NCI-H446 (cell line): Measurements from ENCODE around the gene DNM3.
"Not testable (repeated sequence)": the region's sequence is repeated elsewhere in the genome, so short reads cannot be mapped to it uniquely, and the experiment has no call there.

Experiments used
- DNase-seq, 2 experiments: peaks; one replicate each; lab custom pipeline; 2025; lab: John Stamatoyannopoulos, UW

Gene DNM3

DNA sequence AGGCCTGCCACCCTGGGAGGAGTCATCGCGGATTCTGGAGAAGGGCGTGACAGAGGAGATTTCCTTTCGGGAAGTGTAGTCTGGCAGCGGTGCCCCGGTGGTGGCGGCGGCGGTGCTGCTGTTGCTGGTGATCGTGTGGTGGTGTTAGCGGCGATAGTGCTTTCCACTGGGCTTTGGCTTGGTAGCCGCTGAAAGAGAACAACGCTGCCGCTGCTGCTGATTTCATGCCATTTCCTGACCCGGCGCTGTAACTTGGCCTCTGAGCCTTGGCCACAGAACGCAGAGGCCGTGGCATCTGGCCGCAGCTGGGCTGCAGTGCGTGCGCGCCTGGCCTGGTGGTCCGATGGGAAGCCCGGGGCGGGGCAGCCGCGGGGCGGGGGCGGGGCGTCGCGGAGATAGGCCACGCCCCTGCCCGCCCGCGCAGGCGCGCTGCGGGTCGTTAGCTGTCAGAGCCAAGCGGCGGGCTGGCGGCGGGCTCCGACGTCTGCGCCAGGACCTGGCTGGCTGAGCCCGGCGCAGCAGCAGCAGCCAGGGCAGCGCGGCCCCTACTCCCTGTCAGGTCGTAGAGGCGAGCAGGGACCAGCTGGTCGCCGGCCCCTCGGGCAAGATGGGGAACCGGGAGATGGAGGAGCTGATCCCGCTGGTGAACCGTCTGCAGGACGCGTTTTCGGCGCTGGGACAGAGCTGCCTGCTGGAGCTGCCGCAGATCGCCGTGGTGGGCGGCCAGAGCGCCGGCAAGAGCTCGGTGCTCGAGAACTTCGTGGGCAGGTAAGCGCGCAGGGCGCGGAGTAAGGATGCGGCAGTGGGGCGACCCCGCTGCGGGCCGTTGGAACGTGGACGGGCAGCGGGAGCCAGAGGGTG lies at the start of gene DNM3:
DNM3 (plus strand) TSS at position 449 of the 861 bp plus-strand sequence; CDS start at position 608, 159 bp downstream.
- DNase-seq, result peak; percentile 63 to 92

- DNase-seq, result no peak
These were observed 48.5 kb upstream of the DNM3 start for GRCh38 chr1:171792656-171793369.

GRCh38 chr1:171793636-171794035 lies 47.7 kb upstream of the DNM3 start:
- no peak for DNase-seq

- no peak for DNase-seq
These were observed 47.2 kb upstream of the DNM3 start for GRCh38 chr1:171794085-171794484.

DNA sequence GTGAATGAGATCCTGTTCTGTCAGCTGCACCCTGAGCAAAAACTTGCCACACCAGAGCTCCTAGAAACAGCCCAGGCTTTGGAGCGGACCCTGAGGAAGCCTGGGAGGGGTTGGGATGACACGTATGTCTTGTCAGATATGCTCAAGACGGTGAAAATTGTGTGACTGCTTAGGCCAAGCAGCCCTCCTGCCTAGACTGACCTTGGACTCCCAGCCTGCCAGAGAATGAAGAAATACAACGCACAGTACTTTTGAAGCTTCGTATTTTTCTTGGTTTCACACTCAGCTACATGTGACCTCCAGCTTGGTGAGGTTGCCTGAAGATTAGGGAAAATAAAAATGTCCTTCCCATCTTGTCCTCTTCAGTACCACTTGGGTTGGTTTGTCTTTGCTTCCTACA lies 44.7 kb upstream of the DNM3 start:
- no peak for DNase-seq

DNA sequence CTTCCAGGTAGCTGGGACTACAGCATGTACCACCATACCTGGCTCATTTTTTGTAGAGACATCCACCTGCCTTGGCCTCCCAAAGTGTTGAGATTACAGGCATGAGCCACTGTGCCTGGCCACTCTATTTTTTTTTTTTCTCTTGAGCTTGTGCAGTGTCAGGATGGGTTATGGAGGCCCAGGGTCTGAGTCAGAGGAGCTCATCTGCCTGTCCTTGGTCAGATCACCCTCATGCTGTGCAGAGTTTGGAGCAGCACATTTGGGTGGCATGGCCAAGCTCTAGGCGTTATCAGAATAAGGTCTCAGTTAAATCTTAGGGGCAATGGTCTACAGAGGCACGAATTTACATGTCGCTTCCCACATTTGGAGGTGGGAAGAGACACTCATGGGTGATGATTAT lies 43.0 kb upstream of the DNM3 start:
- no peak for DNase-seq

DNA sequence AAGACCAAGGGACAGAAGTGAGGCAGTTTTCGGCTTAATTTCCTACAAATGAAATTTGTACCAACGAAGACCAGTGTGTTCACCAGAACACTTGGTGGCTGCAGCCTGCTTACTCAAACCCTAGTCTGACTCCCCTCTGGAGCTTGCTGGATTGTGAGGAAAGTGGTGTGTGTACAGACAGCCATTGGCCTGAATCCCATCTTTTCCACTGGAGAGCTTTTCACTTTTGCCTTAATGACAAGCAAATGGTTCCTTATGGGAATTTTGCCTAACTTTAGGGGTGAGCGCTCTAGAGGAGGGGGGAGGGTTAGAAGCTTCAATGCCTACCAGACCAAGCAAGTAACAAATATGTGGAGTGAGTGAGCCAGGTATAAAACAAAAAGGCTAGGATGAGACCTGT lies 42.5 kb upstream of the DNM3 start:
- DNase-seq, result no peak

DNA sequence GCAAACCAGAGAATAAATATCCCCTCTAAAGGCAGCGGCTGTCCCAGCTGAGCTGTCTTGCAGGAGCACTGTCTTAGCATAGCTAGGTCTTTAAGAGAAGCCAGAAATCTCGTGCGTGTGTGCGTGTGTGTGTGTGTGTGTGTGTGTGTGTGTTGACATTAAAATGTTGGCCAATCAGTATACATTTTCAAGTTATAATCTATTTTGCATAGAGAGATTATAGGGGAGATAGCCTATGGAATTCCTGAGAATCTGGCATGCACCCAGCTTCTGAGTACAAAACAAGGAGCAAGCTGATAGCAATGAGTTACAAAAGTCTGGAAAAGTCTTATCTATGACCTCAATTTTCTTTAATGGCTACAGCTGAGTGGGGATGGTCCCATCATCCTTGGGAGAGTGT lies 42.1 kb upstream of the DNM3 start:
- DNase-seq, result no peak

GRCh38 chr1:171799698-171800097 lies 41.6 kb upstream of the DNM3 start:
- not testable (repeated sequence) for DNase-seq

GRCh38 chr1:171800342-171800741 lies 41.0 kb upstream of the DNM3 start:
- no peak for DNase-seq

DNA sequence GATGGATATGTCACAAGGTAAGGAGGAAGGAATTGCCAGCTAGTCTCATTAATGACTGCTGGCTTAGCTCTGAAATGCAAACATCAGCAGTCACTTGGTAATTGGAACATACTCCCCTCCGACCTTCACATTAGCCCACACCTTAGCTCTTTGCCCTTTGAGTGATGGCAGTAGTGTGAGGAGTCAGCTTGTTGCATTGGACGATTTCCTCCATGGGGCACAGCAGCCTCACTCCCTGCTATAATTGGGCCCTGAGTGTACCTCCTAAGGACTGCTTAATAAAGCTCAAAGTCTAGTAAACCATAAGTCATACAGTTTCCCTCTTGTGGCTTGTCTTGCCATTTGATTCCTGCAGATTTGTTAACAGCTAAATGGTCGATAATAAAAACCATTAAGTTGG lies 40.4 kb upstream of the DNM3 start:
- DNase-seq, result no peak

DNA sequence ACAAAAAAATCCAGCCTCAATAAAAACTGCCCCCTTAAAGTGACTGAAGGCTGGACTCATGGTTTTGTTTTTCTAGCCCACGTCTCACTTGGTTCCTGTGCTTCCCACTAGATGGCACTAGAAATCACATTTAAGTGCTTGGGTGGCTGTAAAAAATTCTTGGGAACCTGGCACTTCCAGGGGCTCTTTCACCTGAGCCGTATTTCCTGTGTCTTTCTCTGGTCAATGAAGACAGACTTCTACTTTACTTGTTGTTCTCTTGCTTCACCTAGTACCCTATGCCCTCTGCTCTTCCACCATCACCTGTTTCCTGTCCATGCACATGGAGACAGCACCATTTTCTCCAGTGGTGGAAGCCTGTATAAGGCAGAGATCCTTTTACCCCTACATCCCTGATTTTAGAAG lies 39.8 kb upstream of the DNM3 start:
- peak; percentile 29 to 67 for DNase-seq

DNA sequence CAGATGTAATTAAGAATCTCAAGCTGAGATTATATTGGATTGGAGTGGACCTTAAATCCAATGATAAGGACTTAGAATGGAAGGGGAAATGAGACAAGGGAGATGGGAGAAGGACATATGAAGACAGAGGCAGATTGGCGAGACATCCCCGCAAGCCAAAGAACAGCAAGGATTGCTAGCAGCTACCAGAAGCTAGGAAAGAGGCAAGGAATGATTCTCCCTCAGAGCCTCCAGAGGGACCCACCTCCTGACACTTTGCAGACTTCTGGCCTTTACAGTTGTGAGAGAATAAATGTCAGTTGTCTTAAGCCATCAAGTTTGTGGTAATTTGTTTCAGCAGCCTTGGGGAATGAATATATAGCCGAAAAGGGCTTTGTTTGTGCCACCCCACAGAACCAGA lies 39.1 kb upstream of the DNM3 start:
- DNase-seq, result no peak

- no peak for DNase-seq
These were observed 38.3 kb upstream of the DNM3 start for GRCh38 chr1:171803045-171803444.

GRCh38 chr1:171803461-171804022 lies 37.8 kb upstream of the DNM3 start:
- DNase-seq, result no peak

GRCh38 chr1:171805395-171806115 lies 35.7 kb upstream of the DNM3 start:
- DNase-seq, result no peak

DNA sequence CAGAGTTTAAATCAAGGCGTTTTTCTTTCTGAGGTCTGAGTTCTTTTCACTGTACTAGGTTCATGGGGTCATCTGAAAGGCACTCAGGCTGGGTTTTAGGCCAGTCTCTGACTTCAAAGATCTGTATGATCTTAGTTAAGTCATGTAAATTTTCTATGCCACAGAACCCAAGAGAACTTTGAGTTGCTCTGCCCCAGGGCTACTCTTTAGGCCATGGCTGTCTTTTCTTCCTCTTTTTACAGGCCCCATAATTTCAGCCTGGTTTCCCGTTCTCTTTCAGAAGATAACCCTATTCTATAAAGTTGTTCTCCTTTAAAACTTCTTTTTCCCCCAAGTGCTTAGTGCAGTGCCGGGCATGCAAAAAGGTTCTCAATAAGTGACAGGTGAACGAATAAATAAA lies 33.7 kb upstream of the DNM3 start:
- DNase-seq, result no peak

DNA sequence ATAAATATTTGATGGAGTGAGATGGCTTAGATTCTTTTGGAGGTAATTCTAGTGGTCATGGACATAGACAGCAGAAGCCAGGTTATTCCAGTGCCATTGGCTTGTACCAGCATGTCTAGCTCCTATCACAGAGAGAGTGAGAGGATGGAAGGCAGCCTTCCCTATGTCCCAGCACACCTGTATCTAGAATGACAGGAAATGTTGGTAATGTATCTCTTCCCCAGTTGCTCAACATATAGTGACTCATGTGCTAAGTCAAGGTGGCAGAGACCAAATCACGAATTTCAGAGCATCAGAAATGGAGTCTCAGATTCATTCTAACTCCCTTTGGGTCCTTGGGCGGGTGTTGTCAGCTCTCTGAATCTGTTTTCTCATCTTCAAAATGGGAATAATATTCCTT lies 31.5 kb upstream of the DNM3 start:
- no peak for DNase-seq

- no peak for DNase-seq
These were observed 29.6 kb upstream of the DNM3 start for GRCh38 chr1:171811672-171812071.

- peak in 1 of 2 experiments; percentile 56 for DNase-seq
These were observed 26.6 kb upstream of the DNM3 start for GRCh38 chr1:171814692-171815091.

- DNase-seq, result no peak
These were observed 24.9 kb upstream of the DNM3 start for GRCh38 chr1:171816300-171816901.
